ENCODE results near the gene TWF2. TPM values are rescaled to one million over a fixed set of nuclear protein-coding genes. Genes with fewer than 3 reads are reported as not detected.

The TWF2 gene
- total and polyA plus RNA-seq, 2 of the 4 experiments (the other 2 are of a cell fraction), result 111 to 145 TPM

DNA sequence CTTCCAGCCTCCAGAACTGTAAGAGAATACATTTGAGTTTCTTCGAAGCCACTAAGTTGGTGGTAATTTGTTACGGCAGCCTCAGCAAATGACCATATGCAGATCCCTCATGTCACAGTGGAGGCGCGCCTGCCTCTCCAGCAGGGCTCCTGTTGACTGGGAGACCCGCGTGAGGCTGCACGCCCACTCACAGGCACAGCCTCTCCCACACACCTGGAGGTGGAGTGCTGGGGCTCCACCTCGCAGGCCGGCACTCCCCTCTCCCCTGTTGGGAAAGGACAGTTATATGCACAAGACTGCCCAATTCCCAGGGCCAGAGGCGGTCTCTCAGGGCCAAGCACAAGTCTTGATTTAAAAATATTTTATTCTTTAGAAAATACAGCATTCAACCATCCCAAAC, 10.7 kb downstream of the TWF2 start:
- Histone ChIP-seq H2BK20ac (ENCODE audit: low read depth, low read length) (no peak overlapping the region), H2BK5ac (ENCODE audit: low read depth, low read length, poor library complexity, severe bottlenecking) (no peak overlapping the region), H2AFZ (replicated peaks; ENCODE audit: low read length, poor library complexity) (no peak overlapping the region), H3K18ac (ENCODE audit: low read depth, low read length) (no peak overlapping the region), H3K9me3 (ENCODE audit: control insufficient read depth, insufficient read depth, low read length) (no peaks in the 10 kb centered on the region), H4K91ac (ENCODE audit: insufficient read depth, low read depth, low read length) (no peak overlapping the region), H3K4me1 (ENCODE audit: control insufficient read depth, insufficient read depth, low read length) (no peaks in the 10 kb centered on the region), H4K20me1 (ENCODE audit: insufficient read depth, low read length) (peaks cover 26% of the 10 kb centered on the region), H3K9ac (ENCODE audit: low read depth, low read length) (no peak overlapping the region), H3K4ac (ENCODE audit: low read depth, low read length) (no peak overlapping the region), H3K36me3 (ENCODE audit: control insufficient read depth, insufficient read depth, low read length) (peaks cover 47% of the 10 kb centered on the region), H3K27ac (ENCODE audit: insufficient read depth, low read length) (no peak overlapping the region), H2BK15ac (ENCODE audit: low read depth, low read length) (no peak overlapping the region), H2AK5ac (ENCODE audit: low read depth, low read length) (no peak overlapping the region), H4K5ac (ENCODE audit: low read depth, low read length) (no peak overlapping the region), H3K27me3 (ENCODE audit: control insufficient read depth, insufficient read depth, low read length) (no peaks in the 10 kb centered on the region), H3K56ac (ENCODE audit: extremely low read depth, insufficient read depth, low read length) (no peak overlapping the region), H4K8ac (ENCODE audit: low read depth in 2 of 2, low read length in 2 of 2) (no peak overlapping the region), H2BK120ac (ENCODE audit: low read depth, low read length) (no peak overlapping the region), H3K4me2 (ENCODE audit: low read depth, low read length) (no peak overlapping the region), H3K23ac (ENCODE audit: low read depth, low read length) (no peak overlapping the region), H3K79me1 (ENCODE audit: low read depth in 1 of 2, low read length in 2 of 2) (peaks cover 5 to 22% of the 10 kb centered on the region in 2 experiments; a peak in 3 of 4 replicates), H3K9me1 (ENCODE audit: insufficient read depth, low read length) (no peaks in the 10 kb centered on the region), H2AK9ac (replicated peaks; ENCODE audit: low read depth, low read length, poor library complexity) (no peak overlapping the region), H3K14ac (replicated peaks; ENCODE audit: low read depth, low read length) (no peak overlapping the region), H3K4me3 (ENCODE audit: insufficient read depth, low read depth, low read length) (no peak overlapping the region)
- WGBS, 2 experiments (ENCODE audit: extremely low coverage in 2 of 2, insufficient read length in 1 of 2), result no CpG with 5 or more reads among the region's 10 CpGs
- in situ Hi-C loops (cut with MboI; ENCODE audit: low sequenced_read_pairs), result no loop called here
- intact Hi-C loops (cut with micrococcal nuclease), result no loop called here
- no TSS peak for BruUV-seq (replicated peaks)
- ChIA-PET CTCF (no interaction called here), POLR2A (ENCODE audit: unreplicated experiment) (no interaction called here)
- dilution Hi-C loops (cut with HindIII; ENCODE audit: low sequenced_read_pairs, unreplicated experiment), result no loop called here
- TF ChIP-seq, protein P1, sequence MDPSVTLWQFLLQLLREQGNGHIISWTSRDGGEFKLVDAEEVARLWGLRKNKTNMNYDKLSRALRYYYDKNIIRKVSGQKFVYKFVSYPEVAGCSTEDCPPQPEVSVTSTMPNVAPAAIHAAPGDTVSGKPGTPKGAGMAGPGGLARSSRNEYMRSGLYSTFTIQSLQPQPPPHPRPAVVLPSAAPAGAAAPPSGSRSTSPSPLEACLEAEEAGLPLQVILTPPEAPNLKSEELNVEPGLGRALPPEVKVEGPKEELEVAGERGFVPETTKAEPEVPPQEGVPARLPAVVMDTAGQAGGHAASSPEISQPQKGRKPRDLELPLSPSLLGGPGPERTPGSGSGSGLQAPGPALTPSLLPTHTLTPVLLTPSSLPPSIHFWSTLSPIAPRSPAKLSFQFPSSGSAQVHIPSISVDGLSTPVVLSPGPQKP (IDR thresholded peaks at IDR 0.05; ENCODE audit: borderline replicate concordance, low read depth, low read length), result no peak
- TF ChIP-seq, protein P2, sequence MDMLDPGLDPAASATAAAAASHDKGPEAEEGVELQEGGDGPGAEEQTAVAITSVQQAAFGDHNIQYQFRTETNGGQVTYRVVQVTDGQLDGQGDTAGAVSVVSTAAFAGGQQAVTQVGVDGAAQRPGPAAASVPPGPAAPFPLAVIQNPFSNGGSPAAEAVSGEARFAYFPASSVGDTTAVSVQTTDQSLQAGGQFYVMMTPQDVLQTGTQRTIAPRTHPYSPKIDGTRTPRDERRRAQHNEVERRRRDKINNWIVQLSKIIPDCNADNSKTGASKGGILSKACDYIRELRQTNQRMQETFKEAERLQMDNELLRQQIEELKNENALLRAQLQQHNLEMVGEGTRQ (IDR thresholded peaks at IDR 0.05; ENCODE audit: low read depth, low read length), result no peak
- TF ChIP-seq MAFK (IDR thresholded peaks at IDR 0.05; ENCODE audit: low read depth, low read length), result no peak
- no peak for TF ChIP-seq CHD1 (IDR thresholded peaks at IDR 0.05; ENCODE audit: low read depth, low read length)
- TF ChIP-seq POLR2A (IDR thresholded peaks at IDR 0.05; ENCODE audit: low read depth, low read length), result no peak
- TF ChIP-seq BHLHE40 (IDR thresholded peaks at IDR 0.05; ENCODE audit: low read depth, low read length), result no peak
- no peak for TF ChIP-seq RCOR1 (IDR thresholded peaks at IDR 0.05; ENCODE audit: insufficient replicate concordance, low read length)
- TF ChIP-seq SMC3 (IDR thresholded peaks at IDR 0.05; ENCODE audit: low read depth, low read length), result no peak
- TF ChIP-seq, protein P3, sequence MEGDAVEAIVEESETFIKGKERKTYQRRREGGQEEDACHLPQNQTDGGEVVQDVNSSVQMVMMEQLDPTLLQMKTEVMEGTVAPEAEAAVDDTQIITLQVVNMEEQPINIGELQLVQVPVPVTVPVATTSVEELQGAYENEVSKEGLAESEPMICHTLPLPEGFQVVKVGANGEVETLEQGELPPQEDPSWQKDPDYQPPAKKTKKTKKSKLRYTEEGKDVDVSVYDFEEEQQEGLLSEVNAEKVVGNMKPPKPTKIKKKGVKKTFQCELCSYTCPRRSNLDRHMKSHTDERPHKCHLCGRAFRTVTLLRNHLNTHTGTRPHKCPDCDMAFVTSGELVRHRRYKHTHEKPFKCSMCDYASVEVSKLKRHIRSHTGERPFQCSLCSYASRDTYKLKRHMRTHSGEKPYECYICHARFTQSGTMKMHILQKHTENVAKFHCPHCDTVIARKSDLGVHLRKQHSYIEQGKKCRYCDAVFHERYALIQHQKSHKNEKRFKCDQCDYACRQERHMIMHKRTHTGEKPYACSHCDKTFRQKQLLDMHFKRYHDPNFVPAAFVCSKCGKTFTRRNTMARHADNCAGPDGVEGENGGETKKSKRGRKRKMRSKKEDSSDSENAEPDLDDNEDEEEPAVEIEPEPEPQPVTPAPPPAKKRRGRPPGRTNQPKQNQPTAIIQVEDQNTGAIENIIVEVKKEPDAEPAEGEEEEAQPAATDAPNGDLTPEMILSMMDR (conservative IDR thresholded peaks at IDR 0.05; ENCODE audit: low read depth, low read length), result no peak
- TF ChIP-seq MAZ (IDR thresholded peaks at IDR 0.05; ENCODE audit: borderline replicate concordance, low read depth, low read length), result no peak
- no peak for TF ChIP-seq FOS (IDR thresholded peaks at IDR 0.05; ENCODE audit: low read depth, low read length)
- TF ChIP-seq NFE2L2 (IDR thresholded peaks at IDR 0.05; ENCODE audit: low read depth, low read length), result no peak
- no peak for TF ChIP-seq CEBPB (IDR thresholded peaks at IDR 0.05; ENCODE audit: low read depth, low read length)
- no peak for TF ChIP-seq RAD21 (IDR thresholded peaks at IDR 0.05; ENCODE audit: low read length)
- no peak for TF ChIP-seq MXI1 (IDR thresholded peaks at IDR 0.05; ENCODE audit: borderline replicate concordance, low read depth, low read length)
- TF ChIP-seq RFX5 (IDR thresholded peaks at IDR 0.05; ENCODE audit: low read depth, low read length), result no peak
- ATAC-seq (ENCODE audit: low read depth), result no peak
- DNase-seq, result no peak
